GM19240 (cell line): ENCODE results near the gene SYNGR2.

Experiments
- DNase-seq: peaks from one replicate; pipeline ENCODE4 v3.0.0; 2011; ENCODE audit warnings: low spot score; ENCODE audit not compliant: insufficient read length

Gene SYNGR2

GRCh38 chr17:78197147-78197832 lies 28.9 kb downstream of the SYNGR2 start:
- no peak for DNase-seq

GRCh38 chr17:78200451-78200850 lies 32.1 kb downstream of the SYNGR2 start:
- DNase-seq = no peak

GRCh38 chr17:78202666-78203065 lies 34.3 kb downstream of the SYNGR2 start:
- no peak for DNase-seq

- no peak for DNase-seq
Observed at GRCh38 chr17:78204387-78205123, 36.2 kb downstream of the SYNGR2 start.

GRCh38 chr17:78205124-78205775 lies 36.9 kb downstream of the SYNGR2 start:
- DNase-seq = no peak

GRCh38 chr17:78206298-78206697 lies 37.9 kb downstream of the SYNGR2 start:
- no peak for DNase-seq

GRCh38 chr17:78208486-78208885 lies 40.1 kb downstream of the SYNGR2 start:
- DNase-seq = no peak

GRCh38 chr17:78210111-78210510 lies 41.7 kb downstream of the SYNGR2 start:
- DNase-seq = no peak

GRCh38 chr17:78211032-78211431 lies 42.7 kb downstream of the SYNGR2 start:
- no peak for DNase-seq

- peak; percentile 96 for DNase-seq
Observed at GRCh38 chr17:78214016-78214705, 45.8 kb downstream of the SYNGR2 start, which contains the start of gene BIRC5. Gene BIRC5 (plus strand): TSS chr17:78214253. CDS start chr17:78214317, 64 bp downstream.

GRCh38 chr17:78214706-78215061 lies 46.3 kb downstream of the SYNGR2 start:
- no peak for DNase-seq

- no peak for DNase-seq
Observed at GRCh38 chr17:78219396-78220150, 51.2 kb downstream of the SYNGR2 start.
